Keratinocyte (primary cell): ENCODE results near the gene AVPR1A. TPM values are rescaled to one million over a fixed set of nuclear protein-coding genes. Genes with fewer than 3 reads are reported as not detected.
A peak's percentile ranks its signal among the peaks of the same experiment; 100 is the strongest.

Experiments used
- DNase-seq: peaks from one replicate; pipeline ENCODE4 v3.0.0-alpha.2; 2011; ENCODE audit warnings: low read depth, missing footprints, low spot score
- FAIRE-seq: peaks from 2 replicates; lab custom pipeline; 2011; peaks lifted over from hg19 to GRCh38; lab: Jason Lieb, UNC
- H2AFZ ChIP-seq: 2 replicates; pipeline ENCODE4 v1.6.0; 2012; ENCODE audit warnings: low read length, control low read depth, inconsistent platforms; ENCODE audit not compliant: control insufficient read depth
- H3K27ac ChIP-seq: 2 replicates; pipeline ENCODE4 v1.5.1; 2011; ENCODE audit warnings: low read length; ENCODE audit not compliant: control insufficient read depth, insufficient read depth
- H3K27me3 ChIP-seq: 3 replicates; pipeline ENCODE4 v1.6.0; 2011; ENCODE audit warnings: low read length; ENCODE audit not compliant: control insufficient read depth, insufficient read depth; ENCODE audit errors: extremely low read depth
- H3K36me3 ChIP-seq, 2 experiments: 2 replicates in 1 of 2; 3 replicates in 1 of 2; pipeline ENCODE4 v1.5.1; 2011; ENCODE audit warnings: low read length in 2 of 2, mild to moderate bottlenecking in 1 of 2; ENCODE audit not compliant: control insufficient read depth in 2 of 2, insufficient read depth in 2 of 2; ENCODE audit errors: extremely low read depth in 1 of 2
- H3K4me1 ChIP-seq: 3 replicates; pipeline ENCODE4 v1.5.1; 2011; ENCODE audit warnings: low read length; ENCODE audit not compliant: control insufficient read depth, insufficient read depth; ENCODE audit errors: extremely low read depth
- H3K4me2 ChIP-seq: 3 replicates; pipeline ENCODE4 v1.6.0; 2011; ENCODE audit warnings: low read depth, low read length; ENCODE audit not compliant: control insufficient read depth, insufficient read depth; ENCODE audit errors: extremely low read depth
- H3K4me3 ChIP-seq, 3 experiments: fragments of 200-600 bp in 1 of 3; sonication (generic) in 1 of 3; 2 replicates in 2 of 3; 3 replicates in 1 of 3; pipeline ENCODE4 v1.5.1; 2011 to 2016; ENCODE audit warnings: low read length in 3 of 3, mild to moderate bottlenecking in 3 of 3, control low read depth in 2 of 3, inconsistent platforms in 1 of 3, low read depth in 1 of 3, mixed read lengths in 1 of 3, mixed run types in 1 of 3, moderate library complexity in 1 of 3; ENCODE audit not compliant: control insufficient read depth in 2 of 3, insufficient read depth in 2 of 3; ENCODE audit errors: extremely low read depth in 1 of 3
- H3K79me2 ChIP-seq: 2 replicates; pipeline ENCODE4 v1.6.0; 2012; ENCODE audit warnings: low read length; ENCODE audit not compliant: control insufficient read depth, insufficient read depth
- H3K9ac ChIP-seq: 3 replicates; pipeline ENCODE4 v1.6.0; 2011; ENCODE audit warnings: low read length; ENCODE audit not compliant: control insufficient read depth, insufficient read depth; ENCODE audit errors: extremely low read depth
- H3K9me1 ChIP-seq: 3 replicates; pipeline ENCODE4 v1.6.0; 2011; ENCODE audit warnings: low read length; ENCODE audit not compliant: control insufficient read depth, insufficient read depth; ENCODE audit errors: extremely low read depth
- H3K9me3 ChIP-seq: 2 replicates; pipeline ENCODE4 v1.5.1; 2012; ENCODE audit warnings: low read depth, low read length; ENCODE audit not compliant: control insufficient read depth
- H4K20me1 ChIP-seq: 3 replicates; pipeline ENCODE4 v1.6.0; 2011; ENCODE audit warnings: low read length; ENCODE audit not compliant: control insufficient read depth, insufficient read depth; ENCODE audit errors: extremely low read depth
- EZH2 ChIP-seq: IDR thresholded peaks from one replicate; pipeline ENCODE4 v1.6.1; 2012; ENCODE audit warnings: inconsistent platforms, mild to moderate bottlenecking, low read length, moderate library complexity
- dilution Hi-C: fragments of 300-500 bp; cut with MboI; formaldehyde crosslinking; loops from one replicate; pipeline ENCODE4 v1.7.0; 2020; ENCODE audit warnings: low sequenced_read_pairs; ENCODE audit not compliant: extremely low pct_ligation_motif_present
- polyA plus RNA-seq, 5 experiments: library from polyadenylated mRNA; depleted of rRNA in 3 of 5; stranded (reverse) in 3 of 5; stranded (forward) in 1 of 5; unstranded in 1 of 5; fragments of >200 nt; gene quantifications; 1 replicate in 1 of 5; 2 replicates in 3 of 5; 3 replicates in 1 of 5; pipeline versions ENCODE4 v1.2.1 to v1.2.3, GENCODE V29; 2011 to 2012; ENCODE audit warnings: missing spikeins in 2 of 5, low read depth in 1 of 5, low replicate concordance in 1 of 5
- TF ChIP-seq, protein P1 (sequence below), 3 experiments: IDR thresholded peaks in 1 of 3; conservative IDR thresholded peaks in 1 of 3; optimal IDR thresholded peaks in 1 of 3; 2 replicates in 2 of 3; 3 replicates in 1 of 3; pipeline versions ENCODE3 to v1.5.1; 2011; ENCODE audit warnings: low read length in 3 of 3, mild to moderate bottlenecking in 3 of 3, moderate library complexity in 2 of 3, control low read depth in 1 of 3, inconsistent platforms in 1 of 3; ENCODE audit not compliant: insufficient read depth in 2 of 3; ENCODE audit errors: extremely low read depth in 1 of 3

The AVPR1A gene
- polyA plus RNA-seq, 1 donor (not counting 4 experiments of a cell fraction or from before 2014, with no cell fraction given): not detected

DNA sequence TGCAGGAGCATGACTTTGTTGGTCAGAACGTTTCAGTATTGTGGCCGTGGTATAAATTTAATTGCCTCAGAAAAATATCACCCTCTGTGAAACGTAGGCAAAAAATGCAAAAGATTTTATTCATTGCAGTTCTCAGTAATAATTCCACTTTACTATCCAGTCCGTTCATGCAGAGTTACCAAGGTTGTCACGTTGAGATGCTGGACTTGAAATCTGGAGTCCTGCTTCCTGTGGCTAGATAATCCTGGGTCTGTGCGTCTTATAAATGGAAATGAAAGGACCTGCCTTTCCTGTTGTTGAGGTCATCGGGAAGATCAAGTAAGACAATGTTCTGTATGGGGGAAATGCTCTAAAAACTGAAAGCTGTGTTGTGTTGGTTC, 1.3 kb upstream of the AVPR1A start:
- no peak for TF ChIP-seq EZH2
- TF ChIP-seq, protein P1, sequence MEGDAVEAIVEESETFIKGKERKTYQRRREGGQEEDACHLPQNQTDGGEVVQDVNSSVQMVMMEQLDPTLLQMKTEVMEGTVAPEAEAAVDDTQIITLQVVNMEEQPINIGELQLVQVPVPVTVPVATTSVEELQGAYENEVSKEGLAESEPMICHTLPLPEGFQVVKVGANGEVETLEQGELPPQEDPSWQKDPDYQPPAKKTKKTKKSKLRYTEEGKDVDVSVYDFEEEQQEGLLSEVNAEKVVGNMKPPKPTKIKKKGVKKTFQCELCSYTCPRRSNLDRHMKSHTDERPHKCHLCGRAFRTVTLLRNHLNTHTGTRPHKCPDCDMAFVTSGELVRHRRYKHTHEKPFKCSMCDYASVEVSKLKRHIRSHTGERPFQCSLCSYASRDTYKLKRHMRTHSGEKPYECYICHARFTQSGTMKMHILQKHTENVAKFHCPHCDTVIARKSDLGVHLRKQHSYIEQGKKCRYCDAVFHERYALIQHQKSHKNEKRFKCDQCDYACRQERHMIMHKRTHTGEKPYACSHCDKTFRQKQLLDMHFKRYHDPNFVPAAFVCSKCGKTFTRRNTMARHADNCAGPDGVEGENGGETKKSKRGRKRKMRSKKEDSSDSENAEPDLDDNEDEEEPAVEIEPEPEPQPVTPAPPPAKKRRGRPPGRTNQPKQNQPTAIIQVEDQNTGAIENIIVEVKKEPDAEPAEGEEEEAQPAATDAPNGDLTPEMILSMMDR (optimal IDR thresholded peaks at IDR 0.05 in 1 of 3, IDR thresholded peaks at IDR 0.05 in 1 of 3, conservative IDR thresholded peaks at IDR 0.05 in 1 of 3; ENCODE audit: extremely low read depth in 1 of 3, insufficient read depth in 2 of 3, low read length in 3 of 3): no peak
- no peak overlapping the region for H3K4me2 ChIP-seq
- H2AFZ ChIP-seq: no peak overlapping the region
- no peaks in the 10 kb centered on the region for H4K20me1 ChIP-seq
- no peak overlapping the region for H3K4me3 ChIP-seq
- peaks cover 5% of the 10 kb centered on the region for H3K9me3 ChIP-seq
- DNase-seq: no peak
- dilution Hi-C loops: no loop called here
- no peaks in the 10 kb centered on the region for H3K36me3 ChIP-seq
- no peaks in the 10 kb centered on the region for H3K9me1 ChIP-seq
- H3K27me3 ChIP-seq: peaks cover 38% of the 10 kb centered on the region
- no peaks in the 10 kb centered on the region for H3K4me1 ChIP-seq
- H3K27ac ChIP-seq: no peak overlapping the region
- no peaks in the 10 kb centered on the region for H3K79me2 ChIP-seq
- H3K9ac ChIP-seq: no peak overlapping the region
- no peak for FAIRE-seq

- no peak for DNase-seq
These were observed 771 bp upstream of the AVPR1A start for GRCh38 chr12:63151623-63152320.

More at GRCh38 chr12:63151623-63152320, 771 bp upstream of the AVPR1A start:
- TF ChIP-seq, protein P1 (optimal IDR thresholded peaks at IDR 0.05 in 1 of 3, IDR thresholded peaks at IDR 0.05 in 1 of 3, conservative IDR thresholded peaks at IDR 0.05 in 1 of 3; ENCODE audit: extremely low read depth in 1 of 3, insufficient read depth in 2 of 3, low read length in 3 of 3): peak; percentile 71 to 87 (median 76)
- TF ChIP-seq EZH2: peak; percentile 79
- Histone ChIP-seq H3K9me3 (peaks cover 5% of the 10 kb centered on the region), H3K36me3 (no peaks in the 10 kb centered on the region), H3K79me2 (no peaks in the 10 kb centered on the region), H3K9me1 (no peaks in the 10 kb centered on the region), H3K27me3 (peaks cover 38% of the 10 kb centered on the region), H3K4me3 (peak overlapping the region in 1 of 3 experiments; percentile 23), H4K20me1 (no peaks in the 10 kb centered on the region), H2AFZ (no peak overlapping the region), H3K9ac (no peak overlapping the region), H3K4me1 (no peaks in the 10 kb centered on the region), H3K27ac (no peak overlapping the region), H3K4me2 (no peak overlapping the region)
- dilution Hi-C loops: no loop called here
- no peak for FAIRE-seq
